Sigmoid colon (tissue), 7 donors: ENCODE data around the gene ARHGAP10. TPM values are rescaled to one million over a fixed set of nuclear protein-coding genes. Genes with fewer than 3 reads are reported as not detected.
A peak's percentile ranks its signal among the peaks of the same experiment; 100 is the strongest.

Source experiments
- DNase-seq: peaks from one replicate; pipeline ENCODE4 v3.0.0-alpha.2; 2019
- H3K27ac ChIP-seq, 4 donors: fragments of 200-600 bp; sonication (generic); one replicate each; pipeline ENCODE4 v1.5.1; 2016 to 2019; ENCODE audit warnings: mild to moderate bottlenecking in 1 of 4
- H3K27me3 ChIP-seq, 3 donors: fragments of 200-600 bp; sonication (generic); one replicate each; pipeline ENCODE4 v1.5.1; 2019; ENCODE audit warnings: mild to moderate bottlenecking in 1 of 3
- H3K36me3 ChIP-seq, 4 donors: fragments of 200-600 bp; sonication (generic); one replicate each; pipeline ENCODE4 v1.5.1; 2016 to 2019
- H3K4me1 ChIP-seq, 4 donors: fragments of 200-600 bp; sonication (generic); one replicate each; pipeline ENCODE4 v1.5.1; 2017 to 2019
- H3K4me3 ChIP-seq, 4 donors: fragments of 200-600 bp; sonication (generic); one replicate each; pipeline ENCODE4 v1.5.1; 2017 to 2019; ENCODE audit warnings: mild to moderate bottlenecking in 2 of 4, moderate library complexity in 1 of 4
- H3K9me3 ChIP-seq, 4 donors: fragments of 200-600 bp in 3 of 4; sonication (generic) in 3 of 4; one replicate each; pipeline versions ENCODE4 v1.5.1 to v1.6.1; 2013 to 2019
- CTCF ChIP-seq, 4 experiments: fragments of 450-650 bp in 3 of 4; fragments of 200-600 bp in 1 of 4; IDR thresholded peaks; one replicate each; pipeline ENCODE4 v1.5.1; 2016 to 2019; ENCODE audit warnings: antibody characterized with exemption in 4 of 4, mild to moderate bottlenecking in 3 of 4, moderate library complexity in 2 of 4
- EP300 ChIP-seq, 4 donors: sonication (generic); formaldehyde crosslinking; IDR thresholded peaks; one replicate each; pipeline ENCODE4 v1.6.1; 2017; ENCODE audit warnings: antibody characterized with exemption in 4 of 4
- POLR2A ChIP-seq, 2 donors: fragments of 450-650 bp; IDR thresholded peaks; one replicate each; pipeline ENCODE4 v1.6.1; 2016; ENCODE audit warnings: antibody characterized with exemption in 2 of 2, mild to moderate bottlenecking in 2 of 2, moderate library complexity in 2 of 2
- POLR2AphosphoS5 ChIP-seq, 4 donors: sonication (generic); formaldehyde crosslinking; IDR thresholded peaks; one replicate each; pipeline ENCODE4 v1.6.1; 2017; ENCODE audit warnings: antibody characterized with exemption in 4 of 4
- WGBS, 2 donors: extraction: QIAGEN DNeasy Blood & Tissue Kit; methylation state at CpG; one replicate each; pipeline ENCODE4 v1.1.7; 2013; 5-methylcytosine and 5-hydroxymethylcytosine counted together
- intact Hi-C: fragments of 100-400 bp; cut with DNase I; formaldehyde crosslinking; loops from one replicate; pipeline ENCODE4 v1.15.1; 2023
- polyA plus RNA-seq, 3 donors: library from polyadenylated mRNA; stranded (reverse); fragments of 200-250 nt; gene quantifications; one replicate each; pipeline ENCODE4 v1.2.3, GENCODE V29; 2013
- total RNA-seq, 4 donors: library from RNA; depleted of rRNA; stranded (reverse); fragments of >200 nt; gene quantifications; one replicate each; pipeline ENCODE4 v1.1.0, GENCODE V29; 2016
- donor health status: healthy with polysubstance abuse.
- donor health status: Bipolar disorder and iron deficiency.
- donor health status: healthy.

The ARHGAP10 gene
- total and polyA plus RNA-seq, 7 donors, result 3.0 to 158 (median 123) TPM

DNA sequence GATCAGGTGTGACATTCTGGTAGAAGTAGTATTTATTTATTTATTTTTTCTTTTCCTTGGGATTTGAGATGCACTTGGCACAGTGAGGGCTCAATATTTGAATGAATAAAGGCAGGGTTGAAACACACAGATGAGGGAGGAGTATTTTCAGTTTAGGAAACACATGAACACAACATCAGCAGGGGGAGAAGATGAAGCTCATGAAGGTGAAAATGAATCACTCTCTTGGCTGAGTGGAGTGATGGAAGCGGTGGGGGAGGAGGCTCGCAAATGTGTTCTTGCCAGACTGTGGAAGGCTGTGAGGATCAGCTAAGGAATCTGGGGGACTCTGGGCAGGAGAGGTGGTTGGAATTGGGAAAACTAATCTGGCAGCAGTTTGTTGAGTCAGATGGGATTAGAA, 55.3 kb downstream of the ARHGAP10 start:
- H3K27ac ChIP-seq, result peak overlapping the region; percentile 52 to 67 (median 56)
- intact Hi-C loops, result loop anchor here (2.0 kb wide), 1 partner anchor 34 kb away; no protein-coding TSS in a partner anchor
- H3K4me3 ChIP-seq, result no peak overlapping the region

GRCh38 chr4:147788791-147789190, 56.9 kb downstream of the ARHGAP10 start:
- H3K27me3 ChIP-seq, result no peaks in the 10 kb centered on the region
- no peak overlapping the region for H3K4me3 ChIP-seq
- H3K36me3 ChIP-seq, result no peaks in the 10 kb centered on the region
- DNase-seq, result no peak
- peaks cover 0 to 87% (median 83%) of the 10 kb centered on the region in 4 donors for H3K4me1 ChIP-seq
- 72 to 81% methylated on average over 3 of the region's 3 CpGs for WGBS, 2 donors
- intact Hi-C loops, result no loop called here
- TF ChIP-seq CTCF (IDR thresholded peaks at IDR 0.05) (no peak), POLR2A (IDR thresholded peaks at IDR 0.05) (no peak), EP300 (IDR thresholded peaks at IDR 0.05) (no peak), POLR2AphosphoS5 (IDR thresholded peaks at IDR 0.05) (peak in 2 of 4 donors; percentile 28 to 34)
- H3K9me3 ChIP-seq, result no peaks in the 10 kb centered on the region
- H3K27ac ChIP-seq, result peak overlapping the region; percentile 52 to 67 (median 56)

More for the DNA sequence above, 55.3 kb downstream of the ARHGAP10 start:
- TF ChIP-seq POLR2AphosphoS5 (IDR thresholded peaks at IDR 0.05) (peak in 1 of 4 donors; percentile 12), CTCF (IDR thresholded peaks at IDR 0.05) (no peak)
- peaks cover 0 to 75% (median 72%) of the 10 kb centered on the region in 4 donors for H3K4me1 ChIP-seq
- H3K9me3 ChIP-seq, result no peaks in the 10 kb centered on the region
- 81 to 85% methylated on average over 2 of the region's 2 CpGs for WGBS, 2 donors
- peak; percentile 83 for DNase-seq
- no peaks in the 10 kb centered on the region for H3K27me3 ChIP-seq
- no peaks in the 10 kb centered on the region for H3K36me3 ChIP-seq

DNA sequence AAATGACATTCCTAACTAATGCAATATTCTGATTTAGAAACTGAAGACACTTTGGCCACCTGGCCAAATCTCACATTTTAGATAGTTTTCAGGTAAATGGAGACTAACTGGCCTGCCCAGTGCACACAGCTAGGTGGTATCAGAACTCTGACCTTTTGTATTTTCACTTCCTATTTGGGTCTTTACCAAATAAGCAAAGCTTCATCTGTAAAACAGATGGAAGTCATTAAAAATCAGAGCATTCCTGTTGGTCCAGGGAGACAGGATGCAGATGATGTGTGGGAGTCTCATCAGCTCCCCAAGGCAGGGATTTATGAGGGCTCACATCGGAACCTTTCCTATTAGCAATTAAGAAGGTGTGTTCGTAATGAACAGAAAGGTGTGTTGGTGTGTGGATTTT, 57.7 kb downstream of the ARHGAP10 start:
- H3K36me3 ChIP-seq, result no peaks in the 10 kb centered on the region
- no peaks in the 10 kb centered on the region for H3K9me3 ChIP-seq
- intact Hi-C loops, result no loop called here
- peaks cover 0 to 94% (median 90%) of the 10 kb centered on the region in 4 donors for H3K4me1 ChIP-seq
- H3K27me3 ChIP-seq, result no peaks in the 10 kb centered on the region
- WGBS, 2 donors, result 94 to 96% methylated on average over 2 of the region's 2 CpGs
- peak overlapping the region; percentile 22 to 67 (median 56) for H3K27ac ChIP-seq
- no peak for DNase-seq
- no peak overlapping the region for H3K4me3 ChIP-seq
- TF ChIP-seq CTCF (IDR thresholded peaks at IDR 0.05) (no peak), POLR2AphosphoS5 (IDR thresholded peaks at IDR 0.05) (no peak), POLR2A (IDR thresholded peaks at IDR 0.05) (no peak), EP300 (IDR thresholded peaks at IDR 0.05) (no peak)

- peaks cover 0 to 89% (median 85%) of the 10 kb centered on the region in 4 donors for H3K4me1 ChIP-seq
- TF ChIP-seq EP300 (IDR thresholded peaks at IDR 0.05) (no peak), POLR2A (IDR thresholded peaks at IDR 0.05) (no peak), POLR2AphosphoS5 (IDR thresholded peaks at IDR 0.05) (no peak), CTCF (IDR thresholded peaks at IDR 0.05) (no peak)
Measured at GRCh38 chr4:147790412-147790811, 58.5 kb downstream of the ARHGAP10 start.

GRCh38 chr4:147791341-147791740, 59.5 kb downstream of the ARHGAP10 start:
- peaks cover 0 to 80% (median 75%) of the 10 kb centered on the region in 4 donors for H3K4me1 ChIP-seq
- no peaks in the 10 kb centered on the region for H3K9me3 ChIP-seq
- no peaks in the 10 kb centered on the region for H3K36me3 ChIP-seq
- intact Hi-C loops, result no loop called here
- TF ChIP-seq POLR2AphosphoS5 (IDR thresholded peaks at IDR 0.05) (no peak), POLR2A (IDR thresholded peaks at IDR 0.05) (no peak), EP300 (IDR thresholded peaks at IDR 0.05) (no peak), CTCF (IDR thresholded peaks at IDR 0.05) (no peak)
- WGBS, 2 donors, result 97 to 98% methylated on average over 17 of the region's 17 CpGs
- no peaks in the 10 kb centered on the region for H3K27me3 ChIP-seq
- H3K4me3 ChIP-seq, result no peak overlapping the region
- H3K27ac ChIP-seq, result peak overlapping the region in 1 of 4 donors; percentile 55
- DNase-seq, result no peak

More at GRCh38 chr4:147790412-147790811, 58.5 kb downstream of the ARHGAP10 start:
- no peaks in the 10 kb centered on the region for H3K36me3 ChIP-seq
- no peaks in the 10 kb centered on the region for H3K27me3 ChIP-seq
- H3K27ac ChIP-seq, result peak overlapping the region in 3 of 4 donors; percentile 16 to 67 (median 57)
- no peak for DNase-seq
- WGBS, 2 donors, result 30 to 74% methylated on average over 2 of the region's 2 CpGs
- no peak overlapping the region for H3K4me3 ChIP-seq
- H3K9me3 ChIP-seq, result no peaks in the 10 kb centered on the region
- intact Hi-C loops, result no loop called here
